ENCODE data around the gene MINDY4B. TPM values are rescaled to one million over a fixed set of nuclear protein-coding genes. Genes with fewer than 3 reads are reported as not detected.

MINDY4B gene
- total and polyA plus RNA-seq, 2 experiments from 2014 or later, result not detected

DNA sequence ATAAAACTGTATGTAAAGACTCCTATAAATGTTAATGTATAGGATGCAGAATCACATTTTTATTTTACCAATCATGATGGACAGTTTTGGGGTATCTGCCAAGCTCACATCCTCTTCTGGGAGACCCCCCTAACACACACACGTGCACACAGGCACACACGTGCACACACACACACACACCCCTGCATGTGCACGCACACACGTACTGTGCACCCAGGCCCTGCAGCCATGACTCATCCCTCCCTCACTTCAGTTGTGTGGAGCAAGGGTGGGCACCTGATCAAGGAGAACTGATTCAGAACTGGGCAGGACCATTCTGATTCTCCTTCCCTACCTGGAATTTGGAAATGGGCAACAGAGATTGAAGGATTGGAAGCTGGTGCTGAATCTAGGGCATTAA, 16.0 kb upstream of the MINDY4B start (continued):
- no peak for TF ChIP-seq CTCF (conservative IDR thresholded peaks at IDR 0.05; ENCODE audit: low read depth in 2 of 2)
- no peak for TF ChIP-seq ZNF331 (CRISPR knock-in tag; IDR thresholded peaks at IDR 0.05; ENCODE audit: low read depth)

- no peaks in the 10 kb centered on the region for H3K79me2 ChIP-seq (replicated peaks; ENCODE audit: insufficient read depth)
- no peaks in the 10 kb centered on the region for H3K36me3 ChIP-seq (ENCODE audit: insufficient read depth)
- no peak overlapping the region for H3K4me3 ChIP-seq
- no peaks in the 10 kb centered on the region for H3K27me3 ChIP-seq (ENCODE audit: insufficient read depth)
- no peak overlapping the region for H3K4me2 ChIP-seq
- ATAC-seq, result no peak
- Mint-ChIP-seq H3K4me3 (no peak overlapping the region), H3K4me1 (peaks cover 43% of the 10 kb centered on the region), H3K9me3 (no peaks in the 10 kb centered on the region), H3K36me3 (ENCODE audit: low read depth) (no peaks in the 10 kb centered on the region), H3K27me3 (ENCODE audit: insufficient read depth, low read depth, poor library complexity) (peaks cover 7% of the 10 kb centered on the region), H3K27ac (no peak overlapping the region)
- H3K4me1 ChIP-seq (ENCODE audit: insufficient read depth), result peaks cover 26% of the 10 kb centered on the region
- no peaks in the 10 kb centered on the region for H4K20me1 ChIP-seq (replicated peaks; ENCODE audit: insufficient read depth)
- no peak for TF ChIP-seq STAT1 (IDR thresholded peaks at IDR 0.05; ENCODE audit: unreplicated experiment)
- no peak for TF ChIP-seq ZNF331 (CRISPR knock-in tag; IDR thresholded peaks at IDR 0.05; ENCODE audit: low read depth)
- TF ChIP-seq NANOG (IDR thresholded peaks at IDR 0.05; ENCODE audit: borderline replicate concordance), result no peak
- TF ChIP-seq ZNF114 (CRISPR knock-in tag; IDR thresholded peaks at IDR 0.05), result no peak
- no peak for TF ChIP-seq POLR2AphosphoS5 (IDR thresholded peaks at IDR 0.05; ENCODE audit: low read depth)
- TF ChIP-seq EZH2phosphoT487 (IDR thresholded peaks at IDR 0.05; ENCODE audit: unreplicated experiment), result no peak
- TF ChIP-seq, protein P1, sequence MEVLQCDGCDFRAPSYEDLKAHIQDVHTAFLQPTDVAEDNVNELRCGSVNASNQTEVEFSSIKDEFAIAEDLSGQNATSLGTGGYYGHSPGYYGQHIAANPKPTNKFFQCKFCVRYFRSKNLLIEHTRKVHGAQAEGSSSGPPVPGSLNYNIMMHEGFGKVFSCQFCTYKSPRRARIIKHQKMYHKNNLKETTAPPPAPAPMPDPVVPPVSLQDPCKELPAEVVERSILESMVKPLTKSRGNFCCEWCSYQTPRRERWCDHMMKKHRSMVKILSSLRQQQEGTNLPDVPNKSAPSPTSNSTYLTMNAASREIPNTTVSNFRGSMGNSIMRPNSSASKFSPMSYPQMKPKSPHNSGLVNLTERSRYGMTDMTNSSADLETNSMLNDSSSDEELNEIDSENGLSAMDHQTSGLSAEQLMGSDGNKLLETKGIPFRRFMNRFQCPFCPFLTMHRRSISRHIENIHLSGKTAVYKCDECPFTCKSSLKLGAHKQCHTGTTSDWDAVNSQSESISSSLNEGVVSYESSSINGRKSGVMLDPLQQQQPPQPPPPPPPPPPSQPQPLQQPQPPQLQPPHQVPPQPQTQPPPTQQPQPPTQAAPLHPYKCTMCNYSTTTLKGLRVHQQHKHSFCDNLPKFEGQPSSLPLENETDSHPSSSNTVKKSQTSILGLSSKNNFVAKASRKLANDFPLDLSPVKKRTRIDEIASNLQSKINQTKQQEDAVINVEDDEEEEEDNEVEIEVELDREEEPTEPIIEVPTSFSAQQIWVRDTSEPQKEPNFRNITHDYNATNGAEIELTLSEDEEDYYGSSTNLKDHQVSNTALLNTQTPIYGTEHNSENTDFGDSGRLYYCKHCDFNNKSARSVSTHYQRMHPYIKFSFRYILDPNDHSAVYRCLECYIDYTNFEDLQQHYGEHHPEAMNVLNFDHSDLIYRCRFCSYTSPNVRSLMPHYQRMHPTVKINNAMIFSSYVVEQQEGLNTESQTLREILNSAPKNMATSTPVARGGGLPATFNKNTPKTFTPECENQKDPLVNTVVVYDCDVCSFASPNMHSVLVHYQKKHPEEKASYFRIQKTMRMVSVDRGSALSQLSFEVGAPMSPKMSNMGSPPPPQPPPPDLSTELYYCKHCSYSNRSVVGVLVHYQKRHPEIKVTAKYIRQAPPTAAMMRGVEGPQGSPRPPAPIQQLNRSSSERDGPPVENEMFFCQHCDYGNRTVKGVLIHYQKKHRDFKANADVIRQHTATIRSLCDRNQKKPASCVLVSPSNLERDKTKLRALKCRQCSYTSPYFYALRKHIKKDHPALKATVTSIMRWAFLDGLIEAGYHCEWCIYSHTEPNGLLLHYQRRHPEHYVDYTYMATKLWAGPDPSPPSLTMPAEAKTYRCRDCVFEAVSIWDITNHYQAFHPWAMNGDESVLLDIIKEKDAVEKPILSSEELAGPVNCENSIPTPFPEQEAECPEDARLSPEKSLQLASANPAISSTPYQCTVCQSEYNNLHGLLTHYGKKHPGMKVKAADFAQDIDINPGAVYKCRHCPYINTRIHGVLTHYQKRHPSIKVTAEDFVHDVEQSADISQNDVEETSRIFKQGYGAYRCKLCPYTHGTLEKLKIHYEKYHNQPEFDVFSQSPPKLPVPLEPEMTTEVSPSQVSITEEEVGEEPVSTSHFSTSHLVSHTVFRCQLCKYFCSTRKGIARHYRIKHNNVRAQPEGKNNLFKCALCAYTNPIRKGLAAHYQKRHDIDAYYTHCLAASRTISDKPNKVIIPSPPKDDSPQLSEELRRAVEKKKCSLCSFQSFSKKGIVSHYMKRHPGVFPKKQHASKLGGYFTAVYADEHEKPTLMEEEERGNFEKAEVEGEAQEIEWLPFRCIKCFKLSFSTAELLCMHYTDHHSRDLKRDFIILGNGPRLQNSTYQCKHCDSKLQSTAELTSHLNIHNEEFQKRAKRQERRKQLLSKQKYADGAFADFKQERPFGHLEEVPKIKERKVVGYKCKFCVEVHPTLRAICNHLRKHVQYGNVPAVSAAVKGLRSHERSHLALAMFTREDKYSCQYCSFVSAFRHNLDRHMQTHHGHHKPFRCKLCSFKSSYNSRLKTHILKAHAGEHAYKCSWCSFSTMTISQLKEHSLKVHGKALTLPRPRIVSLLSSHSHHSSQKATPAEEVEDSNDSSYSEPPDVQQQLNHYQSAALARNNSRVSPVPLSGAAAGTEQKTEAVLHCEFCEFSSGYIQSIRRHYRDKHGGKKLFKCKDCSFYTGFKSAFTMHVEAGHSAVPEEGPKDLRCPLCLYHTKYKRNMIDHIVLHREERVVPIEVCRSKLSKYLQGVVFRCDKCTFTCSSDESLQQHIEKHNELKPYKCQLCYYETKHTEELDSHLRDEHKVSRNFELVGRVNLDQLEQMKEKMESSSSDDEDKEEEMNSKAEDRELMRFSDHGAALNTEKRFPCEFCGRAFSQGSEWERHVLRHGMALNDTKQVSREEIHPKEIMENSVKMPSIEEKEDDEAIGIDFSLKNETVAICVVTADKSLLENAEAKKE (CRISPR knock-in tag; IDR thresholded peaks at IDR 0.05), result no peak
- no peak for TF ChIP-seq CREB1 (CRISPR knock-in tag; IDR thresholded peaks at IDR 0.05; ENCODE audit: low read depth)
- TF ChIP-seq ETS1 (IDR thresholded peaks at IDR 0.05), result no peak
- no peak for TF ChIP-seq JUNB (IDR thresholded peaks at IDR 0.05; ENCODE audit: unreplicated experiment)
- TF ChIP-seq CTCF (conservative IDR thresholded peaks at IDR 0.05; ENCODE audit: low read depth in 2 of 2), result no peak
- no peak for DNase-seq (ENCODE audit: low spot score)
- H3F3A ChIP-seq (replicated peaks; ENCODE audit: low read depth), result no peaks in the 10 kb centered on the region; the same call in 1 of the 2 replicates
- peaks cover 7% of the 10 kb centered on the region; the same call in 1 of the 2 replicates for H3K9me2 ChIP-seq (ENCODE audit: insufficient read depth)
- no peak overlapping the region for H2AFZ ChIP-seq
- H3K27ac ChIP-seq (ENCODE audit: low read depth), result no peak overlapping the region
These were observed 15.0 kb upstream of the MINDY4B start for GRCh38 chr3:150920236-150920635.

Data from GM23338 (cell line).